ENCODE measurements around the gene C9orf152.

The C9orf152 gene

GRCh38 chr9:110180511-110181434, 27.2 kb downstream of the C9orf152 start:
- DNase-seq (ENCODE audit: low read depth), result no peak

GRCh38 chr9:110179734-110180133, 28.2 kb downstream of the C9orf152 start:
- DNase-seq (ENCODE audit: low read depth), result no peak

GRCh38 chr9:110178281-110178680, 29.7 kb downstream of the C9orf152 start:
- no peak for DNase-seq (ENCODE audit: low read depth)

GRCh38 chr9:110175275-110175968, 32.5 kb downstream of the C9orf152 start:
- no peak for DNase-seq (ENCODE audit: low read depth)

- no peak for DNase-seq (ENCODE audit: low read depth)
Observed at GRCh38 chr9:110173322-110173642, 34.7 kb downstream of the C9orf152 start.

- no peak for DNase-seq (ENCODE audit: low read depth)
Observed at GRCh38 chr9:110170357-110171257, 37.4 kb downstream of the C9orf152 start.

GRCh38 chr9:110168486-110168885, 39.5 kb downstream of the C9orf152 start:
- DNase-seq (ENCODE audit: low read depth), result no peak

- no peak for DNase-seq (ENCODE audit: low read depth)
Observed at GRCh38 chr9:110161940-110162339, 46.0 kb downstream of the C9orf152 start.

- no peak for DNase-seq (ENCODE audit: low read depth)
Observed at GRCh38 chr9:110160685-110161084, 47.3 kb downstream of the C9orf152 start.

- DNase-seq (ENCODE audit: low read depth), result no peak
Observed at GRCh38 chr9:110160123-110160522, 47.8 kb downstream of the C9orf152 start.

GRCh38 chr9:110157823-110158664, 49.9 kb downstream of the C9orf152 start:
- no peak for DNase-seq (ENCODE audit: low read depth)

- no peak for DNase-seq (ENCODE audit: low read depth)
Observed at GRCh38 chr9:110156902-110157301, 51.1 kb downstream of the C9orf152 start.

GRCh38 chr9:110156416-110156815, 51.5 kb downstream of the C9orf152 start:
- DNase-seq (ENCODE audit: low read depth), result no peak

- DNase-seq (ENCODE audit: low read depth), result no peak
Observed at GRCh38 chr9:110155751-110156150, 52.2 kb downstream of the C9orf152 start.

- no peak for DNase-seq (ENCODE audit: low read depth)
Observed at GRCh38 chr9:110153431-110153830, 54.5 kb downstream of the C9orf152 start.

- no peak for DNase-seq (ENCODE audit: low read depth)
Observed at GRCh38 chr9:110152704-110153374, 55.1 kb downstream of the C9orf152 start.
